Brain microvascular endothelial cell (primary cell): ENCODE measurements around the gene ZBTB20.

Experiments
- DNase-seq: peaks from one replicate; pipeline ENCODE4 v3.0.0-alpha.2; 2020
- H3K27ac ChIP-seq: fragments of 250-450 bp; sonication (Bioruptor Pico); 2 replicates; pipeline ENCODE4 v1.5.1; 2020; ENCODE audit warnings: mild to moderate bottlenecking, moderate library complexity
- H3K27me3 ChIP-seq: fragments of 250-450 bp; sonication (Bioruptor Pico); replicated peaks from 2 replicates; pipeline ENCODE4 v1.5.1; 2020; ENCODE audit warnings: mild to moderate bottlenecking
- H3K36me3 ChIP-seq: fragments of 250-450 bp; sonication (Bioruptor Pico); replicated peaks from 2 replicates; pipeline ENCODE4 v1.5.1; 2020; ENCODE audit warnings: mild to moderate bottlenecking
- H3K4me3 ChIP-seq: 2 replicates; pipeline ENCODE4 v1.5.1; 2011; ENCODE audit warnings: low read depth, mild to moderate bottlenecking, control low read depth, low read length, moderate library complexity
- CTCF ChIP-seq: IDR thresholded peaks from 2 replicates; pipeline ENCODE4 v1.5.1; 2011; ENCODE audit warnings: low read depth, mild to moderate bottlenecking, moderate library complexity, low read length, control low read depth, inconsistent platforms; ENCODE audit errors: missing control alignments
- in situ Hi-C: cut with HindIII; loops from 2 replicates; pipeline ENCODE4 v1.10.0; 2017; ENCODE audit warnings: low sequenced_read_pairs, low pct_ligation_motif_present

Gene ZBTB20

GRCh38 chr3:115077501-115078250, 69.4 kb downstream of the ZBTB20 start:
- H3K27me3 ChIP-seq: no peaks in the 10 kb centered on the region
- in situ Hi-C loops: no loop called here
- no peak for DNase-seq
- H3K36me3 ChIP-seq: no peaks in the 10 kb centered on the region
- no peak overlapping the region for H3K4me3 ChIP-seq
- H3K27ac ChIP-seq: no peak overlapping the region
- TF ChIP-seq CTCF: no peak

- peak; percentile 42 for DNase-seq
- no peak for TF ChIP-seq CTCF
- H3K36me3 ChIP-seq: no peaks in the 10 kb centered on the region
- no peaks in the 10 kb centered on the region for H3K27me3 ChIP-seq
- H3K27ac ChIP-seq: peak overlapping the region; percentile 24
- H3K4me3 ChIP-seq: no peak overlapping the region
- in situ Hi-C loops: no loop called here
Measured at GRCh38 chr3:115074502-115074901, 72.6 kb downstream of the ZBTB20 start.

- DNase-seq: no peak
- no peak overlapping the region for H3K4me3 ChIP-seq
- H3K36me3 ChIP-seq: no peaks in the 10 kb centered on the region
- in situ Hi-C loops: no loop called here
- H3K27ac ChIP-seq: peak overlapping the region; percentile 24
- H3K27me3 ChIP-seq: no peaks in the 10 kb centered on the region
- TF ChIP-seq CTCF: no peak
Measured at GRCh38 chr3:115072265-115073021, 74.6 kb downstream of the ZBTB20 start.

GRCh38 chr3:115071601-115072000, 75.5 kb downstream of the ZBTB20 start:
- Histone ChIP-seq H3K4me3 (no peak overlapping the region), H3K27ac (peak overlapping the region; percentile 24), H3K27me3 (no peaks in the 10 kb centered on the region), H3K36me3 (no peaks in the 10 kb centered on the region)
- TF ChIP-seq CTCF: no peak
- in situ Hi-C loops: no loop called here
- DNase-seq: peak; percentile 32

GRCh38 chr3:115071166-115071565, 75.9 kb downstream of the ZBTB20 start:
- no peak for DNase-seq
- Histone ChIP-seq H3K4me3 (no peak overlapping the region), H3K36me3 (no peaks in the 10 kb centered on the region), H3K27me3 (no peaks in the 10 kb centered on the region), H3K27ac (peak overlapping the region; percentile 24)
- in situ Hi-C loops: no loop called here
- no peak for TF ChIP-seq CTCF
